WTC11 (cell line): ENCODE results near the gene DCLK1. TPM values are rescaled to one million over a fixed set of nuclear protein-coding genes. Genes with fewer than 3 reads are reported as not detected.

Experiments
- ATAC-seq: fragments of 200-7000 bp; cut with Tn5 transposase; 2 replicates; pipeline ENCODE4 v1.10.0; 2021; ENCODE audit warnings: mild to moderate bottlenecking, moderate library complexity
- CTCF ChIA-PET: fragments of 300-600 bp; sonication (Branson Sonifier 250); formaldehyde crosslinking; loops from one replicate; lab custom pipeline; 2021; ENCODE audit warnings: antibody characterized with exemption; lab: Charles Lee
- POLR2A ChIA-PET: fragments of 350-600 bp; sonication (Branson Sonifier 250); formaldehyde crosslinking; loops from one replicate; lab custom pipeline; 2021; ENCODE audit warnings: antibody characterized with exemption; lab: Charles Lee
- DNase-seq: peaks from one replicate; pipeline ENCODE4 v3.0.0; 2021; ENCODE audit warnings: low spot score
- H3K27ac Mint-ChIP-seq: 2 replicates; pipeline ENCODE4 v1.8.0; 2021; ENCODE audit warnings: mixed read lengths
- H3K27me3 Mint-ChIP-seq: 2 replicates; pipeline ENCODE4 v1.8.0; 2021; ENCODE audit warnings: low read depth, mild to moderate bottlenecking, moderate library complexity, mixed read lengths
- H3K36me3 Mint-ChIP-seq: 2 replicates; pipeline ENCODE4 v1.8.0; 2021; ENCODE audit warnings: mixed read lengths
- H3K4me1 Mint-ChIP-seq: 2 replicates; pipeline ENCODE4 v1.8.0; 2022; ENCODE audit warnings: mixed read lengths
- H3K4me3 Mint-ChIP-seq: 2 replicates; pipeline ENCODE4 v1.8.0; 2021; ENCODE audit warnings: mild to moderate bottlenecking, moderate library complexity, mixed read lengths
- H3K9me3 Mint-ChIP-seq: 2 replicates; pipeline ENCODE4 v1.8.0; 2021; ENCODE audit warnings: mixed read lengths
- CREM ChIP-seq: sonication (generic); formaldehyde crosslinking; IDR thresholded peaks from 2 replicates; pipeline ENCODE4 v1.8.1; 2022; ENCODE audit warnings: mild to moderate bottlenecking, missing genetic modification reagents, moderate library complexity
- E2F4 ChIP-seq: sonication (generic); formaldehyde crosslinking; IDR thresholded peaks from 2 replicates; pipeline ENCODE4 v1.8.1; 2022; ENCODE audit warnings: low read depth, mild to moderate bottlenecking, moderate library complexity, missing genetic modification reagents, borderline replicate concordance
- ERG ChIP-seq: fragments of 250-450 bp; sonication (Bioruptor Pico); IDR thresholded peaks from 2 replicates; pipeline ENCODE4 v1.8.0; 2021; ENCODE audit warnings: mild to moderate bottlenecking
- ETV6 ChIP-seq: sonication (generic); formaldehyde crosslinking; IDR thresholded peaks from 2 replicates; pipeline ENCODE4 v1.8.1; 2022; ENCODE audit warnings: mild to moderate bottlenecking, missing genetic modification reagents
- FOXP1 ChIP-seq: sonication (generic); formaldehyde crosslinking; IDR thresholded peaks from 2 replicates; pipeline ENCODE4 v1.8.0; 2022; ENCODE audit warnings: missing genetic modification reagents, mild to moderate bottlenecking, moderate library complexity, borderline replicate concordance
- GTF2I ChIP-seq: fragments of 250-450 bp; sonication (Bioruptor Pico); conservative IDR thresholded peaks from 2 replicates; pipeline ENCODE4 v1.4.0; 2021; ENCODE audit warnings: mild to moderate bottlenecking
- HMGA2 ChIP-seq: fragments of 250-450 bp; sonication (Bioruptor Pico); IDR thresholded peaks from 2 replicates; pipeline ENCODE4 v1.4.0; 2021; ENCODE audit warnings: mild to moderate bottlenecking, moderate library complexity
- IRF2 ChIP-seq: sonication (generic); formaldehyde crosslinking; IDR thresholded peaks from 2 replicates; pipeline ENCODE4 v1.8.0; 2022; ENCODE audit warnings: low read depth, missing genetic modification reagents, borderline replicate concordance
- JAZF1 ChIP-seq: fragments of 250-450 bp; sonication (Bioruptor Pico); IDR thresholded peaks from 2 replicates; pipeline ENCODE4 v1.9.0; 2021; ENCODE audit warnings: moderate library complexity, mild to moderate bottlenecking, inconsistent platforms
- MYBL2 ChIP-seq: sonication (generic); formaldehyde crosslinking; IDR thresholded peaks from 2 replicates; pipeline ENCODE4 v1.8.1; 2023; ENCODE audit warnings: mild to moderate bottlenecking, moderate library complexity, missing genetic modification reagents
- NFYB ChIP-seq: sonication (generic); formaldehyde crosslinking; conservative IDR thresholded peaks from 2 replicates; pipeline ENCODE4 v1.8.0; 2022; ENCODE audit warnings: low read depth, missing genetic modification reagents
- NR3C1 ChIP-seq: sonication (generic); formaldehyde crosslinking; conservative IDR thresholded peaks from 2 replicates; pipeline ENCODE4 v1.8.1; 2023; ENCODE audit warnings: low read depth, mild to moderate bottlenecking, missing genetic modification reagents
- RORB ChIP-seq: fragments of 250-450 bp; sonication (Bioruptor Pico); IDR thresholded peaks from 2 replicates; pipeline ENCODE4 v1.9.0; 2021; ENCODE audit warnings: mild to moderate bottlenecking
- TEAD1 ChIP-seq: sonication (generic); formaldehyde crosslinking; IDR thresholded peaks from 2 replicates; pipeline ENCODE4 v1.8.0; 2022; ENCODE audit warnings: mild to moderate bottlenecking, missing genetic modification reagents
- TEAD4 ChIP-seq: sonication (generic); formaldehyde crosslinking; IDR thresholded peaks from 2 replicates; pipeline ENCODE4 v1.8.0; 2022; ENCODE audit warnings: mild to moderate bottlenecking, missing genetic modification reagents
- USF2 ChIP-seq: sonication (generic); formaldehyde crosslinking; IDR thresholded peaks from 2 replicates; pipeline ENCODE4 v1.8.1; 2023; ENCODE audit warnings: mild to moderate bottlenecking, missing genetic modification reagents, moderate library complexity
- ZNF281 ChIP-seq: sonication (generic); formaldehyde crosslinking; IDR thresholded peaks from 2 replicates; pipeline ENCODE4 v1.8.0; 2023; ENCODE audit warnings: mild to moderate bottlenecking, missing genetic modification reagents
- ZNF317 ChIP-seq: sonication (generic); formaldehyde crosslinking; IDR thresholded peaks from 2 replicates; pipeline ENCODE4 v1.8.1; 2023; ENCODE audit warnings: low read depth, mild to moderate bottlenecking, moderate library complexity, missing genetic modification reagents, borderline replicate concordance
- ZNF416 ChIP-seq: fragments of 250-450 bp; sonication (Bioruptor Pico); IDR thresholded peaks from 2 replicates; pipeline ENCODE4 v1.9.0; 2021; ENCODE audit warnings: mild to moderate bottlenecking, inconsistent platforms
- ZNF671 ChIP-seq: fragments of 250-450 bp; sonication (Bioruptor Pico); IDR thresholded peaks from 2 replicates; pipeline ENCODE4 v1.8.0; 2021; ENCODE audit warnings: mild to moderate bottlenecking
- total RNA-seq: library from RNA; stranded (reverse); gene quantifications from 3 replicates; pipeline ENCODE4 v1.2.3, GENCODE V29; 2021
- TF ChIP-seq, protein P1 (sequence below): sonication (generic); formaldehyde crosslinking; IDR thresholded peaks from 2 replicates; pipeline ENCODE4 v1.8.1; 2023; ENCODE audit warnings: mild to moderate bottlenecking, missing genetic modification reagents
- TF ChIP-seq, protein P2 (sequence below): fragments of 250-450 bp; sonication (Bioruptor Pico); IDR thresholded peaks from 2 replicates; pipeline ENCODE4 v1.9.0; 2021; ENCODE audit warnings: mild to moderate bottlenecking
- TF ChIP-seq, protein P3 (sequence below): fragments of 250-450 bp; sonication (Bioruptor Pico); conservative IDR thresholded peaks from 2 replicates; pipeline ENCODE4 v1.9.0; 2021; ENCODE audit warnings: mild to moderate bottlenecking

DCLK1 gene
- total RNA-seq, 1 experiment from 2014 or later: 18.5 TPM

DNA sequence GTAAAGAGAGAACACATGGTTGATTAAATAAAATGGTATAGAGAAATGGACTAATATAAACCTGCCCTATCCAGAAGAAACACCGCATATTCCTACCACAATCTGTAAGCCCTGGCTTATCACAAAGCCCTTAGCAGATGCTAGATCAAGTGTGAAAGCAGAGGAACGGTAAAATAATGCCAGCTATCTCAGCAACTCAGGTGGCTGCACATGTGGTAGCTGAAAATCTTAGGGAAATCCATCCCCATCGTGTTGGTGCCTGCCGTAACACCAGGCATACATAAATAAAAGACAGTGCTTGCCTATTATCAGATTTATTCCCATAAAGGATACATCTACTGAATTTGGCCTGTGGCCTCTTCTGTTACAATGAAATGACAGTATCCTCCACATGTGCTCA lies 350.6 kb downstream of the DCLK1 start:
- Mint-ChIP-seq H3K4me3 (no peak overlapping the region), H3K4me1 (peaks cover 4% of the 10 kb centered on the region; the same call in 1 of the 2 replicates), H3K9me3 (no peaks in the 10 kb centered on the region), H3K27me3 (no peaks in the 10 kb centered on the region), H3K27ac (no peak overlapping the region), H3K36me3 (no peaks in the 10 kb centered on the region)
- ChIA-PET CTCF (interaction anchor here (2.1 kb wide), 1 partner anchor 9 kb away, joined by 15 read pairs; no protein-coding TSS in a partner anchor), POLR2A (no interaction called here)
- ATAC-seq (no peak), DNase-seq (no peak)
- TF ChIP-seq ETV6 (CRISPR knock-in tag) (no peak), HMGA2 (CRISPR knock-in tag) (no peak), ZNF281 (CRISPR knock-in tag) (no peak), NR3C1 (CRISPR knock-in tag) (no peak), TEAD4 (CRISPR knock-in tag) (no peak), IRF2 (CRISPR knock-in tag) (no peak), MYBL2 (CRISPR knock-in tag) (no peak), ZNF416 (CRISPR knock-in tag) (no peak), ZNF317 (CRISPR knock-in tag) (no peak), TEAD1 (CRISPR knock-in tag) (no peak), FOXP1 (no peak)
- TF ChIP-seq, protein P1, sequence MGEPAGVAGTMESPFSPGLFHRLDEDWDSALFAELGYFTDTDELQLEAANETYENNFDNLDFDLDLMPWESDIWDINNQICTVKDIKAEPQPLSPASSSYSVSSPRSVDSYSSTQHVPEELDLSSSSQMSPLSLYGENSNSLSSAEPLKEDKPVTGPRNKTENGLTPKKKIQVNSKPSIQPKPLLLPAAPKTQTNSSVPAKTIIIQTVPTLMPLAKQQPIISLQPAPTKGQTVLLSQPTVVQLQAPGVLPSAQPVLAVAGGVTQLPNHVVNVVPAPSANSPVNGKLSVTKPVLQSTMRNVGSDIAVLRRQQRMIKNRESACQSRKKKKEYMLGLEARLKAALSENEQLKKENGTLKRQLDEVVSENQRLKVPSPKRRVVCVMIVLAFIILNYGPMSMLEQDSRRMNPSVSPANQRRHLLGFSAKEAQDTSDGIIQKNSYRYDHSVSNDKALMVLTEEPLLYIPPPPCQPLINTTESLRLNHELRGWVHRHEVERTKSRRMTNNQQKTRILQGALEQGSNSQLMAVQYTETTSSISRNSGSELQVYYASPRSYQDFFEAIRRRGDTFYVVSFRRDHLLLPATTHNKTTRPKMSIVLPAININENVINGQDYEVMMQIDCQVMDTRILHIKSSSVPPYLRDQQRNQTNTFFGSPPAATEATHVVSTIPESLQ (CRISPR knock-in tag): no peak
- TF ChIP-seq, protein P2, sequence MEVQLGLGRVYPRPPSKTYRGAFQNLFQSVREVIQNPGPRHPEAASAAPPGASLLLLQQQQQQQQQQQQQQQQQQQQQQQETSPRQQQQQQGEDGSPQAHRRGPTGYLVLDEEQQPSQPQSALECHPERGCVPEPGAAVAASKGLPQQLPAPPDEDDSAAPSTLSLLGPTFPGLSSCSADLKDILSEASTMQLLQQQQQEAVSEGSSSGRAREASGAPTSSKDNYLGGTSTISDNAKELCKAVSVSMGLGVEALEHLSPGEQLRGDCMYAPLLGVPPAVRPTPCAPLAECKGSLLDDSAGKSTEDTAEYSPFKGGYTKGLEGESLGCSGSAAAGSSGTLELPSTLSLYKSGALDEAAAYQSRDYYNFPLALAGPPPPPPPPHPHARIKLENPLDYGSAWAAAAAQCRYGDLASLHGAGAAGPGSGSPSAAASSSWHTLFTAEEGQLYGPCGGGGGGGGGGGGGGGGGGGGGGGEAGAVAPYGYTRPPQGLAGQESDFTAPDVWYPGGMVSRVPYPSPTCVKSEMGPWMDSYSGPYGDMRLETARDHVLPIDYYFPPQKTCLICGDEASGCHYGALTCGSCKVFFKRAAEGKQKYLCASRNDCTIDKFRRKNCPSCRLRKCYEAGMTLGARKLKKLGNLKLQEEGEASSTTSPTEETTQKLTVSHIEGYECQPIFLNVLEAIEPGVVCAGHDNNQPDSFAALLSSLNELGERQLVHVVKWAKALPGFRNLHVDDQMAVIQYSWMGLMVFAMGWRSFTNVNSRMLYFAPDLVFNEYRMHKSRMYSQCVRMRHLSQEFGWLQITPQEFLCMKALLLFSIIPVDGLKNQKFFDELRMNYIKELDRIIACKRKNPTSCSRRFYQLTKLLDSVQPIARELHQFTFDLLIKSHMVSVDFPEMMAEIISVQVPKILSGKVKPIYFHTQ (CRISPR knock-in tag): no peak

DNA sequence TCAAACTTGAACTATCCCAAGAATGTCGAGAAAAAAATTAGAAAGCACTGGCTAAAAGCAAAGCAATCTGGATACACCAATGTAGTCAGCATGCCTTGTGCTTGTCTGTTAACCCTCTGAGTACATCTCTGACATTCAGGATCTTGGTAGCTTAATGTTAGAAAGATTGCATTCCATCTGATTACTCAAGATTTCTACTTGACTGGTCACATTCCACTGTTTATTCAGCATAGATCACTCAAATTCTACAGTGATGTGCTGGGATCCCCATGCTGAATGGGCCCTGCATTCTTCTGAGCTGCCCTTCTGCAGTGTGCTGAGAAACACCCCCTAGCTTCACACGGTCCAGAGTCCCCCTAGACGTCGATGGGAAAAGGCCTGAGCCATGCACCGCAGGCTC lies 359.3 kb downstream of the DCLK1 start:
- Mint-ChIP-seq H3K27me3 (no peaks in the 10 kb centered on the region; the same call in 1 of the 2 replicates), H3K4me1 (0 out of 2 replicates have a peak, but pooled peaks cover 2% of the 10 kb centered on the region), H3K36me3 (no peaks in the 10 kb centered on the region), H3K9me3 (no peaks in the 10 kb centered on the region), H3K27ac (no peak overlapping the region), H3K4me3 (no peak overlapping the region)
- DNase-seq (no peak), ATAC-seq (peak; percentile 93)
- POLR2A ChIA-PET: no interaction called here
- CTCF ChIA-PET: interaction anchor here (1.0 kb wide), 1 partner anchor 18 kb away, joined by 5 read pairs; no protein-coding TSS in a partner anchor
- TF ChIP-seq ZNF671 (CRISPR knock-in tag) (no peak), ZNF317 (CRISPR knock-in tag) (no peak), USF2 (CRISPR knock-in tag) (no peak), HMGA2 (CRISPR knock-in tag) (no peak), GTF2I (CRISPR knock-in tag) (no peak), E2F4 (CRISPR knock-in tag) (no peak), RORB (CRISPR knock-in tag) (no peak), NFYB (CRISPR knock-in tag) (no peak), ERG (CRISPR knock-in tag) (no peak), JAZF1 (no peak), CREM (CRISPR knock-in tag) (no peak)
- TF ChIP-seq, protein P3, sequence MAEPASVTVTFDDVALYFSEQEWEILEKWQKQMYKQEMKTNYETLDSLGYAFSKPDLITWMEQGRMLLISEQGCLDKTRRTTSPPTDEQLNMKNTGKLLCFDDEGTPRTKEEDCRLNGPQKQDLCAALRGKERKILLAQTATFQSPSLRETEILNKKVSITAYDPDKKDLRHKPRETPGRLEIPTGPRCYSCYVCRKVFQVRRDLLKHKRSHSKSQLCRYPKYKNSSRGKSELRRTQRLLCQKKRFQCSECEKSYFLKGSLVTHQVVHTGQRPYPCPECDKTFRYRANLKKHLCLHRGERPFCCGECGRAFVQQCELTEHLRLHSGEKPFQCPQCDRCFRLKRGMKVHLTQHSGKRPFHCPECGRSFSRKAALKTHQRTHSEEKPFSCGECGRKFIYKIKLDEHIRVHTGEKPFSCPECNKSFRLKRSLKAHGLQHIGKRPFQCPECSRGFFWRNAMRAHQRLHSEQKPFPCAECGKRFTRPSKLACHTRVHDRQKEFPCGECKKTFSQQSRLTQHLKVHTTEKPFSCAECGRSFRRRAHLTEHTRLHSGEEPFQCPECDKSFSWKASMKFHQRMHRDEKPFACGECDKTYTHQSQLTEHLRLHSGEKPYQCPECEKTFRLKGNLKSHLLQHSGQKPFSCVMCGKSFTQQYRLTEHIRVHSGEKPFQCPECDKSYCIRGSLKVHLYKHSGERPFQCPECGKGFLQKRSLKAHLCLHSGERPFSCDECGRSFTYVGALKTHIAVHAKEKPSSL: no peak
